Common myeloid progenitor, CD34-positive (primary cell): ENCODE results near the gene KLF6. TPM values are rescaled to one million over a fixed set of nuclear protein-coding genes. Genes with fewer than 3 reads are reported as not detected.

Experiments
- CTCF ChIA-PET: fragments of 350-600 bp; sonication (Branson Sonifier 250); formaldehyde crosslinking; loops from one replicate; lab custom pipeline; 2021; ENCODE audit warnings: antibody characterized with exemption; lab: Charles Lee
- POLR2A ChIA-PET: fragments of 350-600 bp; sonication (Branson Sonifier 250); formaldehyde crosslinking; loops from one replicate; lab custom pipeline; 2021; ENCODE audit warnings: antibody characterized with exemption; lab: Charles Lee
- DNase-seq, 3 donors: peaks; one replicate each; pipeline versions ENCODE4 v3.0.0 to v3.0.0-alpha.2; 2013
- H3K27ac ChIP-seq, 2 experiments: 1 replicate in 1 of 2; 2 replicates in 1 of 2; pipeline ENCODE4 v1.7.0; 2013; ENCODE audit warnings: inconsistent platforms in 2 of 2, low read length in 2 of 2, mild to moderate bottlenecking in 2 of 2, low read depth in 1 of 2, moderate library complexity in 1 of 2; ENCODE audit not compliant: severe bottlenecking in 2 of 2, insufficient read depth in 1 of 2, poor library complexity in 1 of 2
- H3K27me3 ChIP-seq, 5 experiments: replicated peaks in 2 of 5; 1 replicate in 3 of 5; 2 replicates in 2 of 5; pipeline versions ENCODE4 v1.6.1 to v1.7.0; 2013; ENCODE audit warnings: low read length in 4 of 5, mild to moderate bottlenecking in 2 of 5, moderate library complexity in 2 of 5, inconsistent platforms in 1 of 5; ENCODE audit not compliant: insufficient read depth in 5 of 5, control insufficient read depth in 4 of 5
- H3K36me3 ChIP-seq, 4 experiments: 1 replicate in 2 of 4; 2 replicates in 2 of 4; pipeline versions ENCODE4 v1.6.1 to v1.7.0; 2013; ENCODE audit warnings: low read length in 3 of 4, control low read depth in 1 of 4, mild to moderate bottlenecking in 1 of 4; ENCODE audit not compliant: control insufficient read depth in 4 of 4, insufficient read depth in 4 of 4
- H3K4me1 ChIP-seq, 4 experiments: 1 replicate in 3 of 4; 2 replicates in 1 of 4; pipeline versions ENCODE4 v1.6.1 to v1.7.1; 2013; ENCODE audit warnings: low read length in 3 of 4, mild to moderate bottlenecking in 3 of 4, control low read depth in 1 of 4, inconsistent platforms in 1 of 4, moderate library complexity in 1 of 4; ENCODE audit not compliant: control insufficient read depth in 4 of 4, insufficient read depth in 4 of 4; ENCODE audit errors: control extremely low read depth in 1 of 4
- H3K4me3 ChIP-seq, 7 experiments: 1 replicate in 4 of 7; 2 replicates in 3 of 7; pipeline versions ENCODE4 v1.5.1 to v1.7.0; 2013; ENCODE audit warnings: mild to moderate bottlenecking in 7 of 7, low read length in 6 of 7, moderate library complexity in 6 of 7, inconsistent platforms in 2 of 7, low read depth in 2 of 7, control low read depth in 1 of 7; ENCODE audit not compliant: insufficient read depth in 4 of 7, control insufficient read depth in 1 of 7; ENCODE audit errors: extremely low read depth in 1 of 7
- H3K9me3 ChIP-seq, 5 experiments: 1 replicate in 4 of 5; 2 replicates in 1 of 5; pipeline versions ENCODE4 v1.6.1 to v1.7.1; 2013; ENCODE audit warnings: low read length in 4 of 5, mild to moderate bottlenecking in 2 of 5, inconsistent platforms in 1 of 5, low read depth in 1 of 5, moderate library complexity in 1 of 5; ENCODE audit not compliant: control insufficient read depth in 4 of 5, insufficient read depth in 2 of 5; ENCODE audit errors: control extremely low read depth in 1 of 5
- WGBS: methylation state at CpG from one replicate; pipeline ENCODE4 v1.1.5; 2013; ENCODE audit not compliant: insufficient coverage; 5-methylcytosine and 5-hydroxymethylcytosine counted together
- polyA plus RNA-seq: library from polyadenylated mRNA; unstranded; fragments of 120-200 nt; gene quantifications from one replicate; pipeline ENCODE4 v1.2.1, GENCODE V29; 2013

Gene KLF6
- 608 TPM for polyA plus RNA-seq

DNA sequence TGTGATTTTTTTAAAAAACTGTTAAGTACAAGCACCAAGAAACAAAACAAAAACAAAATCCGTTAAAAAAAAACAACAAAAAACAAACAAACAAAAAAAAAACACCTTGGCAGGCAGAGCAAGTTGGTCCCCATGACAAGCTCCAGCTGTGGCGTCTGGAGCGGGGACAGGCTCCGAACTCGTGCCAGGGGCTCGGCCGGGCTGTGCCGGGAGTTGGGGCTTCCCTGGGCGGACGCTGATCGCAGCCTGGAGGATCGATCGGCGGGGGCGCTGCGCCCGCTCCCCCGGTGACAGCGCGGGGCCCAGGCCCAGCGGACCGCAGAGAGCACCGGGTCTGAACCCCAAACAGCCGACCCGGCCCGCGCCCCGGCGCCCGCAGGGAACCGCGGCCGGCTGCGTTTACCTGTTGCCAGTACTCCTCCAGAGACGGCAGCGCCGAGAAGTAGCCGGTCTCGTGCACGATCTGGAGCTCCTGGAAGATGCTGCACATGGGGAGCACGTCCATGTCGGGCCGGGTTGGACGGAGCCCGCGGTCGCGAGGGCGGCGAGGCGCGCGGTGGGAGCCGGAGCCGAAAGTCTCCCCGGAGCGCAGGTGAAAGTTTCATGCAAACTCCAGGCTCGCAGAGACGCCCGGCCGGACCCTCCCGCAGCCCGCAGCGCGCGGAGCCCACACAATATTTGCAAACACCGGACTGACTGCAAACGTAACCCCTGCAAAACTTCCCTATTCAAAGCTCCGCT lies at the start of gene KLF6:
Gene KLF6 (minus strand): TSS at position 700 of the 741 bp plus-strand sequence. CDS start 195 bp downstream, at position 505.
- 0% methylated on average over 57 of the region's 69 CpGs for WGBS
- DNase-seq = no peak
- Histone ChIP-seq H3K4me1 (peaks cover 10 to 42% (median 35%) of the 10 kb centered on the region in 4 experiments), H3K36me3 (peaks cover 11 to 48% (median 27%) of the 10 kb centered on the region in 4 experiments), H3K9me3 (peaks cover 0 to 5% (median 0%) of the 10 kb centered on the region in 5 experiments), H3K4me3 (peak within 1 kb of the TSS; percentile 95 to 100 (median 97)), H3K27ac (peak within 1 kb of the TSS; percentile 96 to 99), H3K27me3 (no peaks in the 10 kb centered on the region)
- ChIA-PET POLR2A (interaction anchor here (0.6 to 4.5 kb wide), 29 partner anchors 9 to 872 kb away, joined by 3 to 48 read pairs (median 4); no protein-coding TSS in a partner anchor), CTCF (interaction anchor here (1.0 to 1.9 kb wide), 8 partner anchors 9 to 874 kb away, joined by 3 to 5 read pairs (median 3); no protein-coding TSS in a partner anchor)

GRCh38 chr10:3834404-3834803 lies 49.4 kb upstream of the KLF6 start:
- CTCF ChIA-PET = interaction anchor here (1.2 to 1.4 kb wide), 2 partner anchors 18 to 637 kb away, joined by 5 read pairs; no protein-coding TSS in a partner anchor
- Histone ChIP-seq H3K36me3 (no peaks in the 10 kb centered on the region), H3K27ac (no peak overlapping the region), H3K27me3 (no peaks in the 10 kb centered on the region), H3K9me3 (no peaks in the 10 kb centered on the region), H3K4me3 (no peak overlapping the region), H3K4me1 (peaks cover 3 to 11% (median 7%) of the 10 kb centered on the region in 4 experiments)
- no peak for DNase-seq
- POLR2A ChIA-PET = no interaction called here
- 100% methylated on average over 1 of the region's 6 CpGs for WGBS

DNA sequence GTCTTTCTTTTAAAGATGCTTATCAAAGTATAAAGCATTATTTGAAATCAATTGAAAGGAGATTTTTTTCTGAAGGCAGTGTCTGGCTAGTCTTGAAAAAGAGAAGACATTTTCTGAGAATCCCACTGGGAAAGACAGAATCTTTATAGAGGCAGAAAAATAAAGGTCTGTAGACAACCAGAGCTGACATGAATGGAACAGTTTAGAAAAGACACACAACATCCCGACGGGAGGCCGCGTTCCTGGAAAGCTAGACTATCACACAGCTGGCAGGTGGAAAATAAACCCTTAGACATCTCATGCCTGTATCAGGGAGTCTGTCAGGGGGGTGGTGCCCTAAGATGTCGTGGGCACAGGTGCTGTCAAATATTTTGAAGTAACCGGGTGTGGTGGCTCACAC lies 48.0 kb upstream of the KLF6 start:
- Histone ChIP-seq H3K36me3 (no peaks in the 10 kb centered on the region), H3K4me3 (no peak overlapping the region), H3K4me1 (peaks cover 5 to 18% (median 15%) of the 10 kb centered on the region in 4 experiments), H3K27me3 (no peaks in the 10 kb centered on the region), H3K27ac (no peak overlapping the region), H3K9me3 (no peaks in the 10 kb centered on the region)
- CTCF ChIA-PET = no interaction called here
- no peak for DNase-seq
- WGBS = 100% methylated on average over 4 of the region's 6 CpGs
- POLR2A ChIA-PET = no interaction called here

DNA sequence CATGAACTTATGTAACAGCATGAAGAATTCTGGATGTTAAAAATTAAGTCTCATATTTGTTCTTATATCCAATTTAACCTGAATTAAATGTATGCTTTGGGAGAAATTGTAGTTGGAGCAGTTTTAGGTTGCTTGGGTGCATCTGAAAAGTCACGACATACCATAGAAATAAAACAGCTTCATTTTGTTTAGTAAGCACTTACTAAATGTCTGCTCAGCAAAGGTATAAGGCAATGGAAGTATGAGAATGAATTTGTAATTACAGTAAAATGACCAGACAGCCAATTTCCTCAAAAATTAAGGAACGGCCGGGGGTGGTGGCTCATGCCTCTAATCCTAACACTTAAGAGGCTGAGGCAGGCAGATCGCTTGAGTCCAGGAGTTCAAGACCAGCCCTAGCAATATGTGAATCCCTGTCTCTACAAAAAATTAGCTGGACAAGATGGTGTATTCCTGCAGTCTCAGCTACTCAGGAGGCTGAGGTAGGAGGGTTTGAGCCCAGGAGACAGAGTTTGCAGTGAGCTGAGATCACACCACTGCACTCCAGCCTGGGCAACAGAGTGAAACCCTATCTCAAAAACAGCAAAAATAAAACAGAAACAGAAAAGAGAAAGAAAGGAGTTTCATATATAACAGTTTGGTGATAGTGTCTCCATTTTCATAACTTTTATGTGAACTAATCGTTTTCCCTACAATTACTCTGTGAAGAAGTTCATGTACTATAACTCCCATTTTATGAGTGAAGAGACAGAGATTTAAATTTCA lies 47.2 kb upstream of the KLF6 start:
- WGBS = 94% methylated on average over 4 of the region's 5 CpGs
- POLR2A ChIA-PET = interaction anchor here (0.6 to 1.2 kb wide), 2 partner anchors 15 to 47 kb away, joined by 3 read pairs; partner anchors contain the start of gene KLF6

DNA sequence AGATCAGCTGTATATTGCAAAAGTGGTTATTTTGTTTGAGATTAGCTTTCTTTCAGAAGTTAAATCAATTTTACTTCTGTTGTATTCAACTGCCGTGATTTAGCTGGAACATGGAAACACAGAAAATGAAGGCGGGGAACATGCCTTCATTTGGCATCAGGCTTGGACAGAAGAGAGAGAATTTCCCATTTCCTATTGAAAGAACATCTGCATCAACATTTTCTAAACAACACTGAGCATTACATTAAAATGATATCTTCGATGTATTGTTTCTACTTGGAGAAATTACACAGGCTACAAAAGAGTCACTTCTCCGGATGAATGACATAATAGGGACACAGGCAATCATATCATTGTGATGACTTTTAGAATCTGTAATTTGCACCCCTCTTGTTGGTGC lies 46.6 kb upstream of the KLF6 start:
- Histone ChIP-seq H3K4me3 (no peak overlapping the region), H3K36me3 (no peaks in the 10 kb centered on the region), H3K27me3 (no peaks in the 10 kb centered on the region), H3K4me1 (peaks cover 5 to 18% (median 15%) of the 10 kb centered on the region in 4 experiments), H3K9me3 (no peaks in the 10 kb centered on the region), H3K27ac (no peak overlapping the region)
- ChIA-PET CTCF (interaction anchor here (1.1 kb wide), 1 partner anchor 21 kb away, joined by 3 read pairs; no protein-coding TSS in a partner anchor), POLR2A (interaction anchor here (0.6 to 1.2 kb wide), 2 partner anchors 16 to 46 kb away, joined by 3 read pairs; partner anchors contain the start of gene KLF6)
- WGBS = 95% methylated on average over 3 of the region's 4 CpGs
- no peak for DNase-seq

More for the DNA sequence above, 47.2 kb upstream of the KLF6 start:
- no peak for DNase-seq
- Histone ChIP-seq H3K4me1 (peaks cover 5 to 18% (median 15%) of the 10 kb centered on the region in 4 experiments), H3K27ac (no peak overlapping the region), H3K27me3 (no peaks in the 10 kb centered on the region), H3K4me3 (no peak overlapping the region), H3K36me3 (no peaks in the 10 kb centered on the region), H3K9me3 (no peaks in the 10 kb centered on the region)
- CTCF ChIA-PET = no interaction called here

GRCh38 chr10:3830946-3831345 lies 45.9 kb upstream of the KLF6 start:
- ChIA-PET CTCF (interaction anchor here (1.1 kb wide), 1 partner anchor 20 kb away, joined by 3 read pairs; no protein-coding TSS in a partner anchor), POLR2A (interaction anchor here (1.0 kb wide), 1 partner anchor 46 kb away, joined by 5 read pairs; the partner anchor contains the start of gene KLF6)
- no peak overlapping the region for H3K27ac ChIP-seq
- DNase-seq = no peak
- H3K9me3 ChIP-seq = no peaks in the 10 kb centered on the region
- peaks cover 5 to 18% (median 14%) of the 10 kb centered on the region in 4 experiments for H3K4me1 ChIP-seq
- no peaks in the 10 kb centered on the region for H3K27me3 ChIP-seq
- WGBS = no CpG with 5 or more reads among the region's 1 CpG
- H3K36me3 ChIP-seq = no peaks in the 10 kb centered on the region
- no peak overlapping the region for H3K4me3 ChIP-seq
